HepG2 (cell line): Measurements from ENCODE around the gene SGPP1. TPM values are rescaled to one million over a fixed set of nuclear protein-coding genes. Genes with fewer than 3 reads are reported as not detected.

Source experiments
- ATAC-seq: fragments of 200-7000 bp; cut with Tn5 transposase; 3 replicates; pipeline ENCODE4 v1.9.1; 2020; ENCODE audit warnings: mild to moderate bottlenecking, moderate library complexity
- BruUV-seq: library from RNA; stranded (reverse); fragments of 400-500 nt; replicated peaks from 2 replicates; lab custom pipeline; 2021; lab: Mats Ljungman, UMichigan
- CTCF ChIA-PET: fragments of 300-600 bp; formaldehyde crosslinking; extraction: SDS; loops from one replicate; lab custom pipeline; 2021; ENCODE audit warnings: low total read pairs, inconsistent platforms, low intra/inter-chr PET ratio; lab: Yijun Ruan, JAX
- POLR2A ChIA-PET: fragments of 350-600 bp; sonication (Branson Sonifier 250); formaldehyde crosslinking; loops from one replicate; lab custom pipeline; 2020; ENCODE audit warnings: antibody characterized with exemption, inconsistent platforms; lab: Yijun Ruan, JAX
- DNase-seq: peaks from one replicate; pipeline ENCODE4 v3.0.0-alpha.2; 2015; ENCODE audit warnings: low spot score
- FAIRE-seq: peaks from 3 replicates; lab custom pipeline; 2011; peaks lifted over from hg19 to GRCh38; lab: Jason Lieb, UNC
- H2AFZ ChIP-seq: one replicate; pipeline ENCODE4 v1.6.1; 2011; ENCODE audit warnings: low read length, inconsistent platforms
- H3K27ac ChIP-seq: fragments of 300-600 bp; 3 replicates; pipeline ENCODE4 v1.8.0; 2011; ENCODE audit warnings: mixed run types, mild to moderate bottlenecking, mixed read lengths, low read length, inconsistent platforms; ENCODE audit not compliant: insufficient read depth; ENCODE audit errors: extremely low read length
- H3K27me3 ChIP-seq, 2 experiments: fragments of 200-600 bp in 1 of 2; 2 replicates in 1 of 2; 3 replicates in 1 of 2; pipeline versions ENCODE4 v1.6.0 to v1.8.0; 2011; ENCODE audit warnings: low read length in 2 of 2, mild to moderate bottlenecking in 2 of 2, moderate library complexity in 2 of 2, inconsistent platforms in 1 of 2; ENCODE audit not compliant: insufficient read depth in 2 of 2, control insufficient read depth in 1 of 2
- H3K36me3 ChIP-seq, 2 experiments: fragments of 200-600 bp in 1 of 2; replicated peaks in 1 of 2; 2 replicates in 1 of 2; 3 replicates in 1 of 2; pipeline versions ENCODE4 v1.5.1 to v1.8.0; 2011; ENCODE audit warnings: low read length in 2 of 2, inconsistent platforms in 1 of 2; ENCODE audit not compliant: insufficient read depth in 2 of 2, control insufficient read depth in 1 of 2
- H3K4me1 ChIP-seq: 2 replicates; pipeline ENCODE4 v1.5.1; 2012; ENCODE audit warnings: low read length, inconsistent platforms; ENCODE audit not compliant: insufficient read depth
- H3K4me2 ChIP-seq: 2 replicates; pipeline ENCODE4 v1.6.0; 2011; ENCODE audit warnings: low read depth, low read length, inconsistent platforms
- H3K4me3 ChIP-seq, 3 experiments: fragments of 200-600 bp in 1 of 3; sonication (generic), shearing (Covaris generic) in 1 of 3; replicated peaks in 1 of 3; 2 replicates each; pipeline ENCODE4 v1.5.1; 2011 to 2016; ENCODE audit warnings: low read length in 3 of 3, inconsistent platforms in 2 of 3, low read depth in 2 of 3, mild to moderate bottlenecking in 2 of 3, control low read depth in 1 of 3, mixed read lengths in 1 of 3; ENCODE audit not compliant: insufficient read depth in 1 of 3
- H3K79me2 ChIP-seq: one replicate; pipeline ENCODE4 v1.6.1; 2011; ENCODE audit warnings: low read length, inconsistent platforms; ENCODE audit not compliant: insufficient read depth
- H3K9ac ChIP-seq: 2 replicates; pipeline ENCODE4 v1.6.0; 2011; ENCODE audit warnings: mild to moderate bottlenecking, low read depth, low read length, inconsistent platforms; ENCODE audit not compliant: insufficient read depth
- H3K9me3 ChIP-seq: 2 replicates; pipeline ENCODE4 v1.5.1; 2012; ENCODE audit warnings: mild to moderate bottlenecking, low read length
- H4K20me1 ChIP-seq: 2 replicates; pipeline ENCODE4 v1.6.0; 2011; ENCODE audit warnings: inconsistent platforms, mild to moderate bottlenecking, low read length, moderate library complexity; ENCODE audit not compliant: insufficient read depth
- FOXK1 ChIP-seq: sonication (generic); formaldehyde crosslinking; IDR thresholded peaks from 2 replicates; pipeline ENCODE4 v1.4.0; 2020; ENCODE audit warnings: low read depth, missing genetic modification reagents, borderline replicate concordance
- HOXA3 ChIP-seq: sonication (generic); formaldehyde crosslinking; IDR thresholded peaks from 2 replicates; pipeline ENCODE4 v1.5.0; 2020; ENCODE audit warnings: missing genetic modification reagents
- MEF2D ChIP-seq: sonication (generic); formaldehyde crosslinking; IDR thresholded peaks from 2 replicates; pipeline ENCODE4 v1.5.1; 2020; ENCODE audit warnings: mild to moderate bottlenecking, missing genetic modification reagents
- MIXL1 ChIP-seq: IDR thresholded peaks from 2 replicates; pipeline ENCODE4 v1.6.1; 2016
- MXD1 ChIP-seq: sonication (generic); formaldehyde crosslinking; IDR thresholded peaks from 2 replicates; pipeline ENCODE4 v1.4.0; 2020; ENCODE audit warnings: mild to moderate bottlenecking, missing genetic modification reagents
- ONECUT2 ChIP-seq: sonication (generic); formaldehyde crosslinking; IDR thresholded peaks from 2 replicates; pipeline ENCODE4 v1.4.0; 2020; ENCODE audit warnings: missing genetic modification reagents
- REXO4 ChIP-seq: sonication (generic); formaldehyde crosslinking; IDR thresholded peaks from 2 replicates; pipeline ENCODE4 v1.8.0; 2022; ENCODE audit warnings: missing genetic modification reagents, mild to moderate bottlenecking, borderline replicate concordance
- SP140L ChIP-seq: sonication (generic); formaldehyde crosslinking; IDR thresholded peaks from 2 replicates; pipeline ENCODE4 v1.4.0; 2020; ENCODE audit warnings: missing genetic modification reagents, borderline replicate concordance
- TAF1 ChIP-seq: sonication (generic); formaldehyde crosslinking; IDR thresholded peaks from 2 replicates; pipeline ENCODE4 v1.4.0; 2020; ENCODE audit warnings: missing genetic modification reagents
- ZBTB34 ChIP-seq: sonication (generic); formaldehyde crosslinking; IDR thresholded peaks from 2 replicates; pipeline ENCODE4 v1.8.0; 2022; ENCODE audit warnings: mild to moderate bottlenecking, missing genetic modification reagents
- ZKSCAN8 ChIP-seq: IDR thresholded peaks from 2 replicates; pipeline ENCODE4 v1.6.1; 2016; ENCODE audit warnings: borderline replicate concordance, missing genetic modification reagents, missing compliant biosample characterization
- ZNF121 ChIP-seq: sonication (generic); formaldehyde crosslinking; IDR thresholded peaks from 2 replicates; pipeline ENCODE4 v1.5.0; 2020; ENCODE audit warnings: mild to moderate bottlenecking, missing genetic modification reagents
- ZNF337 ChIP-seq: sonication (generic); formaldehyde crosslinking; IDR thresholded peaks from 2 replicates; pipeline ENCODE4 v1.5.1; 2020; ENCODE audit warnings: missing genetic modification reagents, low read depth, mild to moderate bottlenecking, borderline replicate concordance
- ZNF383 ChIP-seq: sonication (generic); formaldehyde crosslinking; IDR thresholded peaks from 2 replicates; pipeline ENCODE4 v1.4.0; 2020; ENCODE audit warnings: missing genetic modification reagents, mild to moderate bottlenecking, borderline replicate concordance
- ZNF567 ChIP-seq: sonication (generic); formaldehyde crosslinking; IDR thresholded peaks from 2 replicates; pipeline ENCODE4 v1.8.1; 2023; ENCODE audit warnings: mild to moderate bottlenecking, missing genetic modification reagents, borderline replicate concordance
- WGBS: methylation state at CpG from one replicate; pipeline ENCODE4 v1.1.6; 2017; ENCODE audit warnings: low lambda C conversion rate; 5-methylcytosine and 5-hydroxymethylcytosine counted together
- in situ Hi-C: cut with HindIII; loops from 2 replicates; pipeline ENCODE4 v1.10.0; 2017; ENCODE audit warnings: low pct_unique_long_range_greater_than_20kb; ENCODE audit not compliant: extremely low pct_ligation_motif_present
- intact Hi-C: fragments of 100-400 bp; cut with micrococcal nuclease; formaldehyde crosslinking; loops from one replicate; pipeline ENCODE4 v1.10.0; 2022; ENCODE audit not compliant: unreplicated experiment
- polyA plus RNA-seq, 8 experiments: library from polyadenylated mRNA; depleted of rRNA in 3 of 8; stranded (reverse) in 7 of 8; unstranded in 1 of 8; fragments of >200 nt; fragmentation: Illumina TruSeq in 4 of 8; extraction: Trizol in 4 of 8; gene quantifications; 2 replicates each; pipeline versions ENCODE4 v1.2.1 to v1.2.3, GENCODE V29; 2011 to 2016; ENCODE audit warnings: low read depth in 4 of 8, missing spikeins in 1 of 8, mixed read lengths in 1 of 8; ENCODE audit not compliant: insufficient read depth in 1 of 8
- total RNA-seq, 5 experiments: library from RNA; depleted of rRNA; stranded (reverse); fragments of >200 nt; fragmentation: Illumina TruSeq; extraction: Trizol; gene quantifications; 2 replicates each; pipeline ENCODE4 v1.2.3, GENCODE V29; 2016; ENCODE audit warnings: low read depth in 1 of 5

Gene SGPP1
- total and polyA plus RNA-seq, 2 of the 13 experiments (the other 11 are each of a cell fraction or from before 2014, with no cell fraction given) = 6.4 to 6.8 TPM

GRCh38 chr14:63726499-63726898 is 1.4 kb downstream of the SGPP1 start (continued):
- no peak for TF ChIP-seq ZBTB34 (CRISPR knock-in tag)
- TF ChIP-seq MXD1 (CRISPR knock-in tag) = no peak
- no peak for TF ChIP-seq ZNF383
- 0 out of 2 replicates have a peak, but pooled peaks have one; percentile 26 for TF ChIP-seq ZKSCAN8 (CRISPR knock-in tag)
- peak; percentile 77 for TF ChIP-seq MIXL1 (CRISPR knock-in tag)
- TF ChIP-seq ONECUT2 (CRISPR knock-in tag) = peak; percentile 94
- peak; percentile 27; the same call in 1 of the 2 replicates for TF ChIP-seq FOXK1 (CRISPR knock-in tag)
- TF ChIP-seq ZNF121 (CRISPR knock-in tag) = no peak
- TF ChIP-seq ZNF337 (CRISPR knock-in tag) = no peak

GRCh38 chr14:63725786-63726460 is 1.9 kb downstream of the SGPP1 start:
- Histone ChIP-seq H4K20me1 (peaks cover 13% of the 10 kb centered on the region), H3K4me2 (peak overlapping the region; percentile 83), H3K4me1 (peaks cover 37% of the 10 kb centered on the region), H3K36me3 (no peaks in the 10 kb centered on the region), H3K27me3 (no peaks in the 10 kb centered on the region), H2AFZ (no peak overlapping the region), H3K27ac (no peak overlapping the region), H3K79me2 (peaks cover 27% of the 10 kb centered on the region), H3K4me3 (peak overlapping the region; percentile 70 to 92 (median 90); a peak in 5 of 6 replicates), H3K9ac (peak overlapping the region; percentile 87; the same call in 1 of the 2 replicates), H3K9me3 (no peaks in the 10 kb centered on the region)
- DNase-seq = no peak
- FAIRE-seq = no peak
- no TSS peak for BruUV-seq
- CTCF ChIA-PET = no interaction called here
- ATAC-seq = no peak
- no peak for TF ChIP-seq ZNF567 (CRISPR knock-in tag)
- no peak for TF ChIP-seq TAF1 (CRISPR knock-in tag)
- no peak for TF ChIP-seq REXO4 (CRISPR knock-in tag)
- TF ChIP-seq SP140L = no peak
- TF ChIP-seq HOXA3 (CRISPR knock-in tag) = no peak
- TF ChIP-seq MEF2D (CRISPR knock-in tag) = no peak
- in situ Hi-C loops (no loop called here), intact Hi-C loops (loop anchor here (5.0 kb wide), 4 partner anchors 36 to 339 kb away; partner anchors contain the start of genes PPP2R5E and WDR89)
- POLR2A ChIA-PET = interaction anchor here (1.0 kb wide), 1 partner anchor 182 kb away, joined by 5 read pairs; the partner anchor contains the start of gene PPP2R5E
- WGBS = 47% methylated on average over 8 of the region's 8 CpGs
